PFSK-1 (cell line): ENCODE measurements around the gene CPTP.

Experiments
- FOXP2 ChIP-seq: optimal IDR thresholded peaks from 2 replicates; pipeline ENCODE3; 2011; ENCODE audit warnings: borderline replicate concordance, control low read depth, inconsistent platforms; ENCODE audit not compliant: insufficient read depth; ENCODE audit errors: extremely low read length, extremely low read depth
- POLR2AphosphoS5 ChIP-seq: IDR thresholded peaks from 2 replicates; pipeline ENCODE4 v1.6.1; 2012; ENCODE audit warnings: low read depth, mild to moderate bottlenecking, control low read depth, low read length, moderate library complexity
- REST ChIP-seq, 2 experiments: IDR thresholded peaks; 2 replicates each; pipeline versions ENCODE4 v1.6.1 to v1.8.0; 2011 to 2012; ENCODE audit warnings: low read depth in 2 of 2, low read length in 2 of 2, control low read depth in 1 of 2, inconsistent platforms in 1 of 2, mild to moderate bottlenecking in 1 of 2, moderate library complexity in 1 of 2; ENCODE audit not compliant: insufficient read depth in 1 of 2
- SIN3A ChIP-seq: IDR thresholded peaks from 2 replicates; pipeline ENCODE4 v1.6.1; 2012; ENCODE audit warnings: mild to moderate bottlenecking, low read length, moderate library complexity, borderline replicate concordance; ENCODE audit not compliant: insufficient read depth

DNA sequence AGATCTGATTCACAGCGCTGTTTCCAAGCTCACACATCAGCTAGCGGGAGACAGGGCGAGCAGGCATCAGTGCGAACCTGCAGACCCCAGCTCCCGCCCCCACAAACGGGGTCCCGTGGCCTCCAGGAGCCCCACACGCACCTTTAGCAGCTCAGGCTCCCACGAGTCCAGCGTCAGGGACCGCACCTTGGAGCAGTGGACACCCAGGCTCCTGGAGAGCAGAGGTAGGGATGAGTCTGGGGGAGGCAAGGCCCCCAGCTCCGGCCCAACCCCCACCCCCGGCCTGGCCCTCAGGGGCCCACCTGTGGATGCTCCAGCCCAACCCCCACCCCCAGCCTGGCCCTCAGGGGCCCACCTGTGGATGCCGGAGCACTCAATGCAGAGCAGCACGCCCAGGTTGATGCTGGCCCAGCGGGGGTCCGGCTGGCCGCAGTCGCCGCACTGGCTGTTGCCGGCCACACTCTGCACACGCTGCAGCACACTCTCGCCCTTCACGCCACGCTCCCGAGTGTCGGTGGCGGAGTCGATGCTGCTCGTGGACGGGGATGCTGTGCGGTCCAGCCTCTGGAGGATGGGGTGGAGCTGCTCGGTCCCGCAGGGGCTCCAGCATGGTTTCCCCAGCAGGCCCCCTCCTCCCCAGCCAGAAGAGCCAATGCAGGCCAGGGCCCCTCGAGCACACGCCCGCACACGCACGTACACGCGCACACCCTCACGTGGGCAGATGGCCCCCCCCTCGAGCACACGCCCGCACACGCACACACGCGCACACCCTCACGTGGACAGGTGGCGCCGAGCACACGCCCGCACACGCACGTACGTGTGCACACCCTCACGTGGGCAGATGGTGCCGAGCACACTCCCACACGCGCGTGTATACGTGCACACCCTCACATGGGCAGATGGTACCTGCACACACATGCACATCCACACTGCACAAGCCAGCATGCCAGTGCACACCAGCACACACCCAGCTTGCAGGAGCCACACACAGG is 28.2 kb upstream of the CPTP start:
- TF ChIP-seq POLR2AphosphoS5 (no peak), REST (IDR thresholded peaks at IDR 0.05; ENCODE audit: insufficient read depth in 1 of 2, low read depth in 2 of 2, low read length in 2 of 2) (no peak), FOXP2 (no peak), SIN3A (no peak)
